Inferior parietal cortex (tissue), 1 donor: Measurements from ENCODE around the gene NINL.
"Not testable (repeated sequence)": the region's sequence is repeated elsewhere in the genome, so short reads cannot be mapped to it uniquely, and the experiment has no call there.

ENCODE experiments used
- DNase-seq: peaks from one replicate; pipeline ENCODE4 v3.0.0-alpha.2; 2016; ENCODE audit errors: extremely low spot score

NINL gene

GRCh38 chr20:25503936-25504335 is 81.4 kb downstream of the NINL start:
- DNase-seq, result no peak

DNA sequence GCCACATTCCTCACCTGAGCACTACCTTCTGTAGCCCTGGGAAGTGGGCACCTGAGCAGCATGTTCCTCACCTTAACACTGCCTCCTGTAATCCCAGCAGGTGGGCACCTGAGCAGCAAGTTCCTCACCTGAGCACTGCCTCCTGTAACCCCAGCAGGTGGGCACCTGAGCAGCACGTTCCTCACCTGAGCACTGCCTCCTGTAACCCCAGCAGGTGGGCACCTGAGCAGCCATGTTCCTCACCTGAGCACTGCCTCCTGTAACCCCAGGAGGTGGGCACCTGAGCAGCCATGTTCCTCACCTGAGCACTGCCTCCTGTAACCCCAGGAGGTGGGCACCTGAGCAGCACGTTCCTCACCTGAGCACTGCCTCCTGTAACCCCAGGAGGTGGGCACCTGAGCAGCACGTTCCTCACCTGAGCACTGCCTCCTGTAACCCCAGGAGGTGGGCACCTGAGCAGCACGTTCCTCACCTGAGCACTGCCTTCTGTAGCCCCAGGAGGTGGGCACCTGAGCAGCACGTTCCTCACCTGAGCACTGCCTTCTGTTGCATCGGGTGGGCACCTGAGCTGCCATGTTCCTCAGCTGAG is 82.2 kb downstream of the NINL start:
- DNase-seq, result not testable (repeated sequence)

GRCh38 chr20:25500880-25501351 is 84.4 kb downstream of the NINL start:
- no peak for DNase-seq

GRCh38 chr20:25499855-25500434 is 85.4 kb downstream of the NINL start:
- DNase-seq, result no peak

DNA sequence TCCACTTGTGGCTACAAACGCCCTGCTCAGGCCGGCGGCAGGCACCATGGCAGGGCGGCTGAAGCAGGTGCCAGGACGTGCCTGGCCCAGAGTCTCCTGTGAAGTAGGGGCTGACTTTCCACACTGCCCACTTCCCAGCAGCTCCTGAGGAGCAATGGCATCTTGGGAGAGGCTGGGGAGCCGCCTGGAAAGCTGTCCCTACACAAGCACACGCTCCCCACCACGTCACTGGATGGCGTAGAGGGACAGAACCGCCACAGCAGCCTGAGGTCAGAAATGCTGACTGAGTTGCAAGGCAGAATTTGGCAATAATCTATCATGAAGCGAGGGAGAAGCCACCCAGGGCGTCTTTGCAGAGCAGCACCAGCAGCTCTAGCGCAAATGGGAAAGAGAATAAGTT is 86.3 kb downstream of the NINL start:
- no peak for DNase-seq

- no peak for DNase-seq
Observed at GRCh38 chr20:25498280-25498606, 87.1 kb downstream of the NINL start.

- DNase-seq, result no peak
Observed at GRCh38 chr20:25497586-25498279, 87.6 kb downstream of the NINL start.

DNA sequence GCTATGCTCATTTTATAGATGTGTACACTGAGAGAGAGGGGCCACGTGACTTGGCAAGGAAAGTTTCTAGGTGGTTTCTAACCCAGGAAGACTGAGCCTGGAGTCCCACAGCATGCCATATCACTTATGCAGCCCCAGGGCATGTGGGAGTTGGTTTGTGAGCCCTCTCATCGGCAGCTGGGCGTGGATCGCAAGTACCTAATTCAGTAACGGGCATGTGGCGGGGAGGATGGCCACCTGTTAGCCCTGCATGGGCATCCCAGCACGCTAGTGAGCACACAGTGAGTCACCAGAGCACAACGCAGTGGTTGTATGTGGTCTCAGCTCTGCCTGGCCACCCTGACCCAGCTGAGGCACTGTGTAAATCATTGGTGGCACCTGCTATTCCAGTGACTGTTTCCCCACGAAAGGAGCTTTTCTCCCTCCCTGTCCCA is 88.3 kb downstream of the NINL start:
- DNase-seq, result no peak

- no peak for DNase-seq
Observed at GRCh38 chr20:25496165-25496967, 89.0 kb downstream of the NINL start.

- no peak for DNase-seq
Observed at GRCh38 chr20:25495189-25495824, 90.0 kb downstream of the NINL start.

GRCh38 chr20:25494506-25495188 is 90.7 kb downstream of the NINL start:
- DNase-seq, result no peak

DNA sequence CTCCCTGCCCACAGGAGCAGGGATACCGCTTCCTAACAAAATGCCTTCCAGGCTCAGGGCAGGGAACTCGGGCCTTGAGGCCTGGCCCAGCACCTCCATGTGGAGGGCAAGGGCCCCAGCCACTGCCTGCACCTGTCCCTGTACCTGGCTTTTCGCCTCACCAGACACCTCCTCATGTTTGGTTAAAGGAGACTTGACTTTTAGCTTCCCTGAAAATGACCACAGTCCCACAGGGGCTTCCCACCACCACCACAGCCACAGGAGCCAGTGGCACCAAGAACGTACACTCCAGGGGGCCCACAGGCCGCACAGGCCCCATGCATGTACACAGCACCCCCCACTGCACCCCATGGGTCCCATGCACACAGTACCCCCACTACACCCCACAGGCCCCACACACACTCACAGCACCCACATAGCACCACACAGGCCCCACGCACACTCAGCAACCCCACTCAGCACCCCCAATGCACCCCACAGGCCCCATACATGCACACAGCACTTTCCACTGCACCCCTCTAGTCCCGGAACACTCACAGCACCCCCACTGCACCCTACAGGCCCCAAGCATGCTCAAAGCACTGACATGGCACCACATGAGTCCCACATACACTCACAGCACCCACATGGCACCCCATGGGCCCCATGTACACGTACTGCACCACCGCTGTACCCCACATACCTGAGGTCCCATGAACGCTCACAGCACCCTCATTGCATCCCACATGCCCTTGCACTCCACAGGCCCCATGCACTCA is 91.4 kb downstream of the NINL start:
- DNase-seq, result no peak

DNA sequence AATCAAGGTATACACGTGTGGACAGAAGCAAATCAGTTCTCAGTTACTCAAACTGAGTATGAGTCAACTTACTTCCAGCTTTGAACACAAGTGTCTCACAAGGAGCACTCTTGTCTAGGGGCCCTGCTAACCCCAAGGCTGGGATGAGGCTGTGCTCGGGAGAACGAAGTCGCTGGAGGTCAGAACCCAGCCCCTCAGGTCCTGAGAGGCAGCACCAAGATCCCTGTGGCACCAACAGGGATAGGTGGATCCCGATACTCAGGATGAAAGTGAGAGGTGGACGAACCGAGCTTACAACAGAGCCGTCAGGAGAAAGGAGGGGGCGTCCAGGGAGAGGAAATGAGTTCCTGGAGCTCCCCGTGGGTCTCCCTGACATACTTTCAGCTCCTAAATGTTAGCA is 92.2 kb downstream of the NINL start:
- DNase-seq, result no peak

DNA sequence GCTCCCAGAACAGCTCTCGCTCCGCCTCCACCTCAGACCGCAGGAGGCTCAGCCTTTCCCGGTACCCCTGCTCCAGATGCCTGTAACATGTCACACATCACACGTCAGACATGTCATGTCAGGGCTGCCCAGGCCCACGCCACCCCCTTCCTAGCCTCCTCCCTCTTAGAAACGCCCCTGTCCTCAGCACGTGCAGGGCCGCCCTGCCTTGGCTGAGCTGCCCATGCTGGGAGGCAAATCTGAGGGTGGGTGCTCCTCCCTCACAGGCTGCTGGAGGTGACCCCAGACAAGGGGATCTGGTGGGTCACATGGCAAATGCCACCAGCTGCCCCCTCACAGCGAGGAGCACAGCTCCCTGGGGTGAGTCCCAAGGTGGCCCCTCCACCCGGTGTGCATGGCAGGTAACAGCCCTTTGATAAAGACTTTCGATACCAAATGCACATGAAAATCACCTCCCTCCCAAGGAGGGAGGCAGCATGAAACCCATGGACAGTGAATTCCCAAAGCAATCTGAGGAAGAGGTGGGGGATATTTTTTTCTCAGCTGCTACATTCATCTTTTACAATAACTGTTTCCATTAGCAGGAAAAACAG is 93.8 kb downstream of the NINL start:
- DNase-seq, result no peak

DNA sequence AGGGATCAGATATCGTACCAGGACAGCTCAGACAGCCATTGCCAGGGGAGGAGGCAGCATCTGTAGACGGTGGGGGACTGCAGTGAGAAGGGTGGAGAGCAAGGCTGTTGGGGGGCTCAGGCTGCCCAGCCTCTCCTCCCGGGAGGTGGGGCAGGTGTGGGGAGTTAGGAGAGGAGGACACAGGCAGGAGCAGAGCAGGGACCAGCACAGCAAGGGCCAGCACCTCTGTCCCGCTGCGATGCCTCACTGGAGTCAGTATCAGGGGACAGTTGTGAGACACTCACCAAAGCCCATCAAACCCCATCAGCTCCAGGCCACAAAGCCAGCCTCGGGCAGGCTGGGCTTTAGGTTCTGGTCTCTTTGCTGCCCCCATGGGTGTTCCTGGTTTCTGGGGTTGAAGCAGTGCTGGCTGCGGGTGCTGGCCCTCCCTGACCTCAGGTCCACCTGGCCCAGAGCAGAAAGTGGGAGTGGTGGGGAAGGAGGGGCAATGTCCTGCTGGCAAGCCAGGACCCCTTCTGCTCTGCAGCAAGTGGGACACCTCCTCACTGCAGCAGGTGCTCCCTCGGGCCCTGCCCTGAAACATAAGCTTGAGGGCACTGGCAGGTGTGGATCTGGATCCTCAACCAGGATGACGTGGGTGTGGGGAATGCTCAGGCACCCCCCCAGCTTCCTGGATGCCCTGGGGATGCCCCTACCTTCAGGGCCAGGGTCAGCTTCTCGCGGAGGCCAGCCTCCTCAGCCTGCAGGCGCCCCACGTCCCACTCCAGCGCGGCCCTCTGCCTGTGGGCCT is 94.5 kb downstream of the NINL start:
- DNase-seq, result no peak

DNA sequence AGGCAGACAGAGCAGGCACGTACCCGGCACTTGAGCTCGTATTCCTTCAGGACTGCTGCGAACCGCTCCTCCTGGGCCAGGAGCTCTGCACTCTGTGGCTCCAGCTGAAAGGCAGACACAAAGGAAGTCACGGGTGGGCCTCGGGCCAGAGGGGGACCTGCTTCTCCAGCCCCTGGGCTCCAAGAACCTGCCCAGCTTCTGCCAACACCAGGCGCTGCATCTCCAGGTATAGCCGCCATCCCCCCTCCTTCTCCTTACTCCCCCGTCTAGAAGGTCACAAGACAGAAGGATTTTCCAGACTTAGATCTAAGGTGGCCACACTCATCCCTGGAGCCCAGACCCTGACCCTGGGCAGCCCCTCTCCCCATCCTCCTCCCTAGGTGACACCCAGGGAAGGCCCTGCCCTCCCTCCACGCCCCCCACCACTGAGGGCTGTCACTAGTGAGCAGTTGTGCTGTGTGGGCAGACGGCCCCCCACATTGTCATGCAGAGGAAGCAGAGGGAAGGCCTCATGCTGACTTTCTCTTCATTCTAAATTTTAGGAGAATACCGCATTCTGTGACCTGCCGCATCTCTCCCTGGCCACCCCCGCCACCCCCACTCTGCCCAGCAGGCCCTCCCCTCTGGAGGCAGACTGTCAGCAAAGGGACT is 96.0 kb downstream of the NINL start:
- no peak for DNase-seq

DNA sequence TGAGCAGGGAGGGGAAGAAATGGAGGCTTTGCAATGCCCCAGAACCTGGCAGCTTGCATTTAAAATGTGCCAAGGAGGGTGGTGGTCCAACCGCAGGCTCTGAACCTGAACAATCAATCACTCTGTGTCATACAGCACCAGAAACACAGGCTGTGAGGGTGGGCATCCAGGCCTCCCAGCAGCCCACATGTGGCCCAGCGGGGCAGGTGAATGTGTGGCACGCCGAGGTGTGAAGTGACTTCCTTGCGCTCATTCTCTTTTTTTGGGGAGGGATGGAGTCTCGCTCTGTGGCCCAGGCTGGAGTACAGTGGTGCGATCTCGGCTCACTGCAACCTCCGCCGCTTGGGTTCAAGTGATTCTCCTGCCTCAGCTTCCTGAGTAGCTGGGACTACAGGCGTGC is 97.4 kb downstream of the NINL start:
- DNase-seq, result no peak

GRCh38 chr20:25487306-25487705 is 98.0 kb downstream of the NINL start:
- no peak for DNase-seq

DNA sequence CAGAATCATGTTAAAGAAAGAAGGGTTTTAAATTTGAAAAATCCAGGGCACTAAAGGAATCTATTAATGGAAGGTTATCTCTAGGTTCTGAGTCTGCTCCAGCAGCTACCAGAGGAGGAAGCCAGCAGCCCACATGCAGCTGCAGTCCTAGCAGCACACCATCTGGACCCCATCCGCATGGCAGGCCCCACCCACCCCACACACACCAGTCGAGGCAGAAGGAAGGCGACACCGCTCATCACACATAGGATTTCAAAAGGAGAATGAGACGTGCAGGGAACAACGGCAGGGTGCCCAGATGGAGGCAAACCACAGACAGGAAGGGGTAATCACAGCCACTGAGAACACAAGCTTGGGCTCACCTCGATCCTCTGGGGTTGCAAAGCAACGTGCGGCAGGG is 99.0 kb downstream of the NINL start:
- DNase-seq, result no peak
